DND-41 (cell line): ENCODE measurements around the gene GPR17.

Source experiments
- ATAC-seq: fragments of 200-7000 bp; cut with Tn5 transposase; 3 replicates; pipeline ENCODE4 v1.9.1; 2021; ENCODE audit warnings: low read depth; ENCODE audit not compliant: insufficient read depth
- DNase-seq: peaks from one replicate; pipeline ENCODE4 v3.0.0-alpha.2; 2020
- H2AFZ ChIP-seq: 2 replicates; pipeline ENCODE4 v1.6.0; 2012; ENCODE audit warnings: low read depth, low read length
- H3K27ac ChIP-seq: 2 replicates; pipeline ENCODE4 v1.5.1; 2012; ENCODE audit warnings: low read length, inconsistent platforms
- H3K27me3 ChIP-seq: fragments of 200-600 bp; sonication (generic); 2 replicates; pipeline ENCODE4 v1.6.0; 2012; ENCODE audit warnings: low read length, mild to moderate bottlenecking, inconsistent platforms; ENCODE audit not compliant: insufficient read depth, poor library complexity
- H3K36me3 ChIP-seq: 2 replicates; pipeline ENCODE4 v1.5.1; 2012; ENCODE audit warnings: low read length, inconsistent platforms; ENCODE audit not compliant: insufficient read depth
- H3K4me1 ChIP-seq: 2 replicates; pipeline ENCODE4 v1.5.1; 2012; ENCODE audit warnings: mild to moderate bottlenecking, low read length; ENCODE audit not compliant: insufficient read depth
- H3K4me2 ChIP-seq: 2 replicates; pipeline ENCODE4 v1.6.0; 2012; ENCODE audit warnings: mild to moderate bottlenecking, moderate library complexity, low read length, inconsistent platforms; ENCODE audit not compliant: insufficient read depth
- H3K4me3 ChIP-seq, 2 experiments: fragments of 200-600 bp in 1 of 2; shearing (Covaris generic) in 1 of 2; 2 replicates each; pipeline ENCODE4 v1.5.1; 2012 to 2016; ENCODE audit warnings: inconsistent platforms in 2 of 2, low read length in 2 of 2, mild to moderate bottlenecking in 2 of 2, low read depth in 1 of 2, moderate library complexity in 1 of 2
- H3K79me2 ChIP-seq: 2 replicates; pipeline ENCODE4 v1.6.0; 2012; ENCODE audit warnings: low read length, inconsistent platforms; ENCODE audit not compliant: insufficient read depth
- H3K9ac ChIP-seq: 2 replicates; pipeline ENCODE4 v1.6.0; 2012; ENCODE audit warnings: low read depth, mild to moderate bottlenecking, inconsistent platforms, low read length, moderate library complexity
- H3K9me3 ChIP-seq: 2 replicates; pipeline ENCODE4 v1.5.1; 2012; ENCODE audit warnings: low read length, moderate library complexity, mild to moderate bottlenecking, inconsistent platforms; ENCODE audit not compliant: insufficient read depth, severe bottlenecking
- H4K20me1 ChIP-seq: 2 replicates; pipeline ENCODE4 v1.6.0; 2012; ENCODE audit warnings: low read length; ENCODE audit not compliant: insufficient read depth
- CTCF ChIP-seq: IDR thresholded peaks from 2 replicates; pipeline ENCODE4 v1.5.1; 2012; ENCODE audit warnings: borderline replicate concordance, low read length, moderate library complexity, mild to moderate bottlenecking; ENCODE audit not compliant: poor library complexity, severe bottlenecking; ENCODE audit errors: extremely low read depth
- EZH2 ChIP-seq: IDR thresholded peaks from 3 replicates; pipeline ENCODE4 v1.6.1; 2012; ENCODE audit warnings: borderline replicate concordance, low read depth, mild to moderate bottlenecking, moderate library complexity, low read length, inconsistent platforms; ENCODE audit not compliant: severe bottlenecking

Gene GPR17

GRCh38 chr2:127672341-127673224 is 26.6 kb downstream of the GPR17 start:
- ATAC-seq (no peak; the same call in 2 of the 3 replicates), DNase-seq (no peak)
- H3K27me3 ChIP-seq = peaks cover 4% of the 10 kb centered on the region
- H3K36me3 ChIP-seq = no peaks in the 10 kb centered on the region
- TF ChIP-seq EZH2 = no peak
- TF ChIP-seq CTCF = no peak
- H3K79me2 ChIP-seq = no peaks in the 10 kb centered on the region
- H3K4me1 ChIP-seq = no peaks in the 10 kb centered on the region
- no peaks in the 10 kb centered on the region for H3K9me3 ChIP-seq
- H2AFZ ChIP-seq = no peak overlapping the region
- no peaks in the 10 kb centered on the region for H4K20me1 ChIP-seq
- H3K4me3 ChIP-seq = no peak overlapping the region
- H3K9ac ChIP-seq = no peak overlapping the region
- H3K4me2 ChIP-seq = no peak overlapping the region
- no peak overlapping the region for H3K27ac ChIP-seq

GRCh38 chr2:127673291-127674069 is 27.5 kb downstream of the GPR17 start:
- Histone ChIP-seq H4K20me1 (no peaks in the 10 kb centered on the region), H3K27me3 (peaks cover 4% of the 10 kb centered on the region), H3K4me1 (no peaks in the 10 kb centered on the region), H3K4me3 (no peak overlapping the region), H3K27ac (no peak overlapping the region), H3K9me3 (no peaks in the 10 kb centered on the region), H3K36me3 (no peaks in the 10 kb centered on the region), H2AFZ (no peak overlapping the region), H3K79me2 (no peaks in the 10 kb centered on the region), H3K9ac (no peak overlapping the region), H3K4me2 (no peak overlapping the region)
- DNase-seq (no peak), ATAC-seq (no peak)
- no peak for TF ChIP-seq EZH2
- no peak for TF ChIP-seq CTCF

DNA sequence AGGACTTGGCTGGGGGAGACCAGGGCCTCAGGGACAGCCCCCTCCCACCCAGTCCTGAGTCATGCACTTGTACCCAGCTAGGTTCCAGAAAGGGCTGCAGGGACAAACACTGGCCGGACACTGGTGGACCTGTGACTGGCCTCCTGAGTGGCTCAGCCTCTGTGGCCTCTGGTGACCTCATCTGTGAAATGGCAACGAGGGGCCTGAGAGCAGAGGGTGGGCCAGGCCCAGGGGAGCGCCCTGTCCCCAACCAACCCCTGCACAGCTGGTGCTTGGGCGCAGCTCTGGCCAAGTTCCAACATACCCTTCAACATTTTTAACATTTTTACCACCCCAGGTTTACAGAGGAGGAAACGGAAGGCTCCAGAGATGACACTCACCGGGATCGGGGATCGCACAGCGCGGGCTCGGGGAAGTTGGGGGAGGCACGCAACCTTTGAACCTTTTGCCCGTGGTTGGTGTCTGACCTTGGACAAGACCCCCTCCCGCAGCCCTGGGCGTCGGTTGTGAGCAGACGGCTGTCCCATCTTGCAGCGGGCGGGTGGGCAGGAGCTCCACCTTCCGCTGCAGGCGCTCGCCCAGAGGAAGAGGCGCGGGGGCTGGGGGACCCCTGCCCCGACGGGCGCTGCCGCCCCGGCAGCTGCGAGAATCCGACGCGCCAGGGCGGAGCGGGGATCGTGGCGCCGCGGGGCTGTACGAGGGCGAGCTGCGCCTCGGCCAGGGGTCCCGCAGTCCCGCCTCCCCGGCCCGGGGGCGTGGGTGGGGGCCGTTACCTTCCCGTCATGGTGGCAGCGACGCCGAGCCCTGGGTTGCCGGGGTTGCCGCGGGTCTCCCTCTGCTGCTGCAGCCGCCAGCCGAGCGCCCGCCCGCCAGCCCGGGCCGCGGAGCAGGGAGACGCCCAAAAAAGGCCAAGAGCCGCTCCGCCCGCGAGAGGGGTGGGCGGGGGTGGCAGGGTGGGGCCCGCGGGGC is 28.6 kb downstream of the GPR17 start:
- H3K4me2 ChIP-seq = no peak overlapping the region
- H3K36me3 ChIP-seq = no peaks in the 10 kb centered on the region
- H3K4me3 ChIP-seq = no peak overlapping the region
- TF ChIP-seq CTCF = no peak
- H3K27me3 ChIP-seq = peaks cover 4% of the 10 kb centered on the region
- no peaks in the 10 kb centered on the region for H3K4me1 ChIP-seq
- H3K9me3 ChIP-seq = no peaks in the 10 kb centered on the region
- no peaks in the 10 kb centered on the region for H3K79me2 ChIP-seq
- ATAC-seq (peak; percentile 69), DNase-seq (no peak)
- no peaks in the 10 kb centered on the region for H4K20me1 ChIP-seq
- no peak overlapping the region for H3K27ac ChIP-seq
- no peak overlapping the region for H2AFZ ChIP-seq
- H3K9ac ChIP-seq = no peak overlapping the region
